ENCODE data around the gene ZNF469.
"Not testable (repeated sequence)": the region's sequence is repeated elsewhere in the genome, so short reads cannot be mapped to it uniquely, and the experiment has no call there.

Gene ZNF469

GRCh38 chr16:88359008-88359407 is 23.8 kb upstream of the ZNF469 start:
- DNase-seq (ENCODE audit: low read depth): no peak

GRCh38 chr16:88360401-88360800 is 22.4 kb upstream of the ZNF469 start:
- DNase-seq (ENCODE audit: low read depth): not testable (repeated sequence)

GRCh38 chr16:88360999-88361398 is 21.8 kb upstream of the ZNF469 start:
- no peak for DNase-seq (ENCODE audit: low read depth)

GRCh38 chr16:88361775-88362174 is 21.0 kb upstream of the ZNF469 start:
- DNase-seq (ENCODE audit: low read depth): no peak

- DNase-seq (ENCODE audit: low read depth): no peak
Measured at GRCh38 chr16:88363239-88363891, 19.4 kb upstream of the ZNF469 start.

- no peak for DNase-seq (ENCODE audit: low read depth)
Measured at GRCh38 chr16:88365244-88365865, 17.4 kb upstream of the ZNF469 start.

GRCh38 chr16:88366032-88366703 is 16.6 kb upstream of the ZNF469 start:
- DNase-seq (ENCODE audit: low read depth): no peak

- DNase-seq (ENCODE audit: low read depth): no peak
Measured at GRCh38 chr16:88366704-88367047, 16.1 kb upstream of the ZNF469 start.

- no peak for DNase-seq (ENCODE audit: low read depth)
Measured at GRCh38 chr16:88367560-88367959, 15.2 kb upstream of the ZNF469 start.

- no peak for DNase-seq (ENCODE audit: low read depth)
Measured at GRCh38 chr16:88368036-88368435, 14.7 kb upstream of the ZNF469 start.

- DNase-seq (ENCODE audit: low read depth): no peak
Measured at GRCh38 chr16:88368994-88369393, 13.8 kb upstream of the ZNF469 start.

GRCh38 chr16:88369447-88370008 is 13.2 kb upstream of the ZNF469 start:
- no peak for DNase-seq (ENCODE audit: low read depth)

GRCh38 chr16:88370365-88370764 is 12.4 kb upstream of the ZNF469 start:
- no peak for DNase-seq (ENCODE audit: low read depth)

- DNase-seq (ENCODE audit: low read depth): no peak
Measured at GRCh38 chr16:88372522-88372921, 10.2 kb upstream of the ZNF469 start.

- DNase-seq (ENCODE audit: low read depth): no peak
Measured at GRCh38 chr16:88373211-88373610, 9.5 kb upstream of the ZNF469 start.

- no peak for DNase-seq (ENCODE audit: low read depth)
Measured at GRCh38 chr16:88373927-88374492, 8.7 kb upstream of the ZNF469 start.

GRCh38 chr16:88374736-88375135 is 8.0 kb upstream of the ZNF469 start:
- no peak for DNase-seq (ENCODE audit: low read depth)

- no peak for DNase-seq (ENCODE audit: low read depth)
Measured at GRCh38 chr16:88375236-88375975, 7.4 kb upstream of the ZNF469 start.

GRCh38 chr16:88375996-88376834 is 6.5 kb upstream of the ZNF469 start:
- DNase-seq (ENCODE audit: low read depth): no peak

GRCh38 chr16:88376835-88377726 is 5.7 kb upstream of the ZNF469 start:
- DNase-seq (ENCODE audit: low read depth): no peak

Data from activated T-cell treated with anti-CD3 and anti-CD28 coated beads for 48 hours (primary cell).